ENCODE measurements around the gene FMO2. TPM values are rescaled to one million over a fixed set of nuclear protein-coding genes. Genes with fewer than 3 reads are reported as not detected.
A peak's percentile ranks its signal among the peaks of the same experiment; 100 is the strongest.

Gene FMO2
- total and polyA plus RNA-seq, 2 experiments from 2014 or later, result not detected

- Histone ChIP-seq H3K27me3 (replicated peaks; ENCODE audit: insufficient read depth) (no peaks in the 10 kb centered on the region), H3K9ac (peak overlapping the region; percentile 15; the same call in 1 of the 2 replicates), H4K20me1 (ENCODE audit: insufficient read depth) (no peaks in the 10 kb centered on the region), H3F3A (ENCODE audit: insufficient read depth) (peaks cover 13% of the 10 kb centered on the region; the same call in 1 of the 2 replicates), H3K9me2 (ENCODE audit: insufficient read depth) (no peaks in the 10 kb centered on the region), H2AFZ (peak overlapping the region; percentile 23; the same call in 1 of the 2 replicates), H3K4me1 (ENCODE audit: insufficient read depth) (peaks cover 18% of the 10 kb centered on the region), H3K9me3 (ENCODE audit: low read depth) (no peaks in the 10 kb centered on the region), H3K27ac (peak overlapping the region; percentile 52), H3K4me3 (peak overlapping the region; percentile 20), H3K4me2 (ENCODE audit: unreplicated experiment) (peak overlapping the region; percentile 69), H3K79me2 (ENCODE audit: insufficient read depth) (no peaks in the 10 kb centered on the region), H3K36me3 (ENCODE audit: low read depth) (no peaks in the 10 kb centered on the region)
- 29 to 31% methylated on average over 8 of the region's 8 CpGs for WGBS, 2 experiments (ENCODE audit: low coverage in 1 of 2, low lambda C conversion rate in 2 of 2, missing lambda C conversion rate in 2 of 2)
- in situ Hi-C loops (cut with MboI), result no loop called here
- TF ChIP-seq EZH2 (IDR thresholded peaks at IDR 0.05; ENCODE audit: insufficient read depth, poor library complexity, severe bottlenecking) (no peak), EZH2phosphoT487 (IDR thresholded peaks at IDR 0.05; ENCODE audit: insufficient read depth, low read depth) (no peak)
- peak; percentile 58 for DNase-seq
Observed at GRCh38 chr1:171142416-171143385, 42.4 kb upstream of the FMO2 start.

GRCh38 chr1:171150156-171150555 lies 34.9 kb upstream of the FMO2 start:
- in situ Hi-C loops (cut with MboI), result no loop called here
- Histone ChIP-seq H3K27ac (no peak overlapping the region), H2AFZ (no peak overlapping the region), H3F3A (ENCODE audit: insufficient read depth) (no peaks in the 10 kb centered on the region), H3K79me2 (ENCODE audit: insufficient read depth) (no peaks in the 10 kb centered on the region), H3K4me3 (no peak overlapping the region), H3K4me2 (ENCODE audit: unreplicated experiment) (no peak overlapping the region), H3K9ac (no peak overlapping the region), H3K4me1 (ENCODE audit: insufficient read depth) (no peaks in the 10 kb centered on the region), H3K27me3 (replicated peaks; ENCODE audit: insufficient read depth) (no peaks in the 10 kb centered on the region), H3K36me3 (ENCODE audit: low read depth) (no peaks in the 10 kb centered on the region), H3K9me2 (ENCODE audit: insufficient read depth) (no peaks in the 10 kb centered on the region), H4K20me1 (ENCODE audit: insufficient read depth) (no peaks in the 10 kb centered on the region), H3K9me3 (ENCODE audit: low read depth) (no peaks in the 10 kb centered on the region)
- WGBS, 2 experiments (ENCODE audit: low coverage in 1 of 2, low lambda C conversion rate in 2 of 2, missing lambda C conversion rate in 2 of 2), result 21 to 36% methylated on average over 1 of the region's 1 CpG
- no peak for DNase-seq
- TF ChIP-seq EZH2 (IDR thresholded peaks at IDR 0.05; ENCODE audit: insufficient read depth, poor library complexity, severe bottlenecking), result no peak
- no peak for TF ChIP-seq EZH2phosphoT487 (IDR thresholded peaks at IDR 0.05; ENCODE audit: insufficient read depth, low read depth)

- Histone ChIP-seq H3F3A (ENCODE audit: insufficient read depth) (no peaks in the 10 kb centered on the region), H4K20me1 (ENCODE audit: insufficient read depth) (no peaks in the 10 kb centered on the region), H3K4me3 (no peak overlapping the region), H3K9ac (no peak overlapping the region), H3K36me3 (ENCODE audit: low read depth) (no peaks in the 10 kb centered on the region), H3K79me2 (ENCODE audit: insufficient read depth) (no peaks in the 10 kb centered on the region), H3K4me1 (ENCODE audit: insufficient read depth) (no peaks in the 10 kb centered on the region), H3K9me2 (ENCODE audit: insufficient read depth) (no peaks in the 10 kb centered on the region), H3K9me3 (ENCODE audit: low read depth) (no peaks in the 10 kb centered on the region), H2AFZ (no peak overlapping the region), H3K4me2 (ENCODE audit: unreplicated experiment) (no peak overlapping the region), H3K27ac (no peak overlapping the region), H3K27me3 (replicated peaks; ENCODE audit: insufficient read depth) (peaks cover 7% of the 10 kb centered on the region; the same call in 1 of the 2 replicates)
- in situ Hi-C loops (cut with MboI), result no loop called here
- no peak for DNase-seq
- no peak for TF ChIP-seq EZH2phosphoT487 (IDR thresholded peaks at IDR 0.05; ENCODE audit: insufficient read depth, low read depth)
- no peak for TF ChIP-seq EZH2 (IDR thresholded peaks at IDR 0.05; ENCODE audit: insufficient read depth, poor library complexity, severe bottlenecking)
- 30 to 37% methylated on average over 2 of the region's 2 CpGs for WGBS, 2 experiments (ENCODE audit: low coverage in 1 of 2, low lambda C conversion rate in 2 of 2, missing lambda C conversion rate in 2 of 2)
Observed at GRCh38 chr1:171152549-171152948, 32.6 kb upstream of the FMO2 start.

- H3K9me2 ChIP-seq (ENCODE audit: insufficient read depth), result no peaks in the 10 kb centered on the region
- in situ Hi-C loops (cut with MboI), result no loop called here
- no peak overlapping the region for H3K9ac ChIP-seq
- no peaks in the 10 kb centered on the region for H3K36me3 ChIP-seq (ENCODE audit: low read depth)
- no peaks in the 10 kb centered on the region for H3K9me3 ChIP-seq (ENCODE audit: low read depth)
- H4K20me1 ChIP-seq (ENCODE audit: insufficient read depth), result no peaks in the 10 kb centered on the region
- no peak for DNase-seq
- H3K4me2 ChIP-seq (ENCODE audit: unreplicated experiment), result no peak overlapping the region
- peaks cover 7% of the 10 kb centered on the region; the same call in 1 of the 2 replicates for H3K27me3 ChIP-seq (replicated peaks; ENCODE audit: insufficient read depth)
- H2AFZ ChIP-seq, result no peak overlapping the region
- no peaks in the 10 kb centered on the region for H3K4me1 ChIP-seq (ENCODE audit: insufficient read depth)
- no peaks in the 10 kb centered on the region for H3K79me2 ChIP-seq (ENCODE audit: insufficient read depth)
- TF ChIP-seq EZH2 (IDR thresholded peaks at IDR 0.05; ENCODE audit: insufficient read depth, poor library complexity, severe bottlenecking) (no peak), EZH2phosphoT487 (IDR thresholded peaks at IDR 0.05; ENCODE audit: insufficient read depth, low read depth) (no peak)
- no peak overlapping the region for H3K27ac ChIP-seq
- H3F3A ChIP-seq (ENCODE audit: insufficient read depth), result no peaks in the 10 kb centered on the region
- H3K4me3 ChIP-seq, result no peak overlapping the region
Observed at GRCh38 chr1:171155484-171155883, 29.6 kb upstream of the FMO2 start.

Measured in GM23248 (cell line).